H1 (cell line): ENCODE data around the gene DTD1.

ENCODE experiments used
- FOSL1 ChIP-seq: IDR thresholded peaks from 2 replicates; pipeline ENCODE4 v1.6.1; 2011; ENCODE audit warnings: mild to moderate bottlenecking, low read depth, low read length, moderate library complexity; ENCODE audit not compliant: insufficient read depth
- ZNF274 ChIP-seq: IDR thresholded peaks from 2 replicates; pipeline ENCODE4 v1.7.0; 2012; ENCODE audit warnings: low read length, borderline replicate concordance; ENCODE audit errors: extremely low read depth

- TF ChIP-seq FOSL1 (no peak), ZNF274 (no peak)
Observed at GRCh38 chr20:18638768-18639167, 50.9 kb downstream of the DTD1 start.
